ENCODE data around the gene TMEM150C. TPM values are rescaled to one million over a fixed set of nuclear protein-coding genes. Genes with fewer than 3 reads are reported as not detected.

The TMEM150C gene
- polyA plus RNA-seq, 1 donor from 2014 or later: 4.9 TPM

GRCh38 chr4:82528074-82528473 is 33.7 kb downstream of the TMEM150C start:
- H3F3A ChIP-seq (ENCODE audit: insufficient read depth, low read length, poor library complexity, severe bottlenecking): no peaks in the 10 kb centered on the region
- no peak for TF ChIP-seq RAD21 (conservative IDR thresholded peaks at IDR 0.05)
- no peak for TF ChIP-seq MXI1 (conservative IDR thresholded peaks at IDR 0.05; ENCODE audit: poor library complexity, severe bottlenecking)
- TF ChIP-seq POLR2AphosphoS5 (IDR thresholded peaks at IDR 0.05): no peak
- no peak for TF ChIP-seq EP300 (conservative IDR thresholded peaks at IDR 0.05; ENCODE audit: poor library complexity, severe bottlenecking)
- no peak for TF ChIP-seq SMC3 (conservative IDR thresholded peaks at IDR 0.05; ENCODE audit: poor library complexity)
- TF ChIP-seq EZH2 (IDR thresholded peaks at IDR 0.05; ENCODE audit: borderline replicate concordance, insufficient read depth, low read length, poor library complexity, severe bottlenecking): no peak
- TF ChIP-seq TAF1 (IDR thresholded peaks at IDR 0.05; ENCODE audit: low read depth): no peak

DNA sequence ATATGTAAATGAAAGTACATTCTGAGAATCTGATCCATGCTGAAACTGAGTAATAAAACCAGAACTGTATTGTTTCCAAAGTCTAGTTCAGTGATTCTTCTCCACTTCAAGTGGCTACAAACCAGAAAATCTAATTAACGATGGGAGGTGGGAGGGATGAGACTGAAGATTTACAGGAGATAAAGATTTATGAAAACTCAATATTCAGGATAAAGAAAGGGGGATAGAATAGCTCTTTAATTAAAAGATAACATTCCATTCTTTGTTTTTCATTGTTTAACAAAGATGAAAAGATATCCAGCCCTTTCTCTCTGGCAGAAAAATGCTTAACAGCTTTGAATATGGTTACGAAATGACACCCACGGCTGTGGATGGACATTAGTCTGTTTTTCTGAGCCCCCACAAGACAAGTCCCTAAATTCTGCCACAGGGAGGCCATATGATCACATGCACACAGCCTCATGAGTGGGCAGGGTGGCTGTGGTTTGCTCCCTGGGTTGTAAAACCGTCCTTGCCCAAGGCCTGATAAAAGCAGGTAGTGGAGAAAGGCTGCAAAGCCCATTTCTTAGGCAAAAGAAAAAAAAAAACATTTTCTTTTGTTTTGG is 36.4 kb downstream of the TMEM150C start:
- H3K27ac ChIP-seq (ENCODE audit: low read length): no peak overlapping the region
- no peaks in the 10 kb centered on the region for H3K9me3 ChIP-seq (ENCODE audit: low read length)
- no peak overlapping the region for H2AFZ ChIP-seq (ENCODE audit: low read depth, low read length)
- H3K9me2 ChIP-seq (ENCODE audit: insufficient read depth, low read length): no peaks in the 10 kb centered on the region
- H3K9ac ChIP-seq (ENCODE audit: low read length): no peak overlapping the region
- no peaks in the 10 kb centered on the region for H3K79me2 ChIP-seq (replicated peaks; ENCODE audit: insufficient read depth, low read length)
- H3K4me3 ChIP-seq (ENCODE audit: low read length): no peak overlapping the region
- H3K36me3 ChIP-seq (ENCODE audit: insufficient read depth, low read length): no peaks in the 10 kb centered on the region
- no peaks in the 10 kb centered on the region for H4K20me1 ChIP-seq (ENCODE audit: insufficient read depth)
- no peaks in the 10 kb centered on the region for H3F3A ChIP-seq (ENCODE audit: insufficient read depth, low read length, poor library complexity, severe bottlenecking)
- no peak for TF ChIP-seq SMC3 (conservative IDR thresholded peaks at IDR 0.05; ENCODE audit: poor library complexity)
- TF ChIP-seq RAD21 (conservative IDR thresholded peaks at IDR 0.05): no peak
- TF ChIP-seq EZH2 (IDR thresholded peaks at IDR 0.05; ENCODE audit: borderline replicate concordance, insufficient read depth, low read length, poor library complexity, severe bottlenecking): no peak
- no peak for TF ChIP-seq REST (IDR thresholded peaks at IDR 0.05; ENCODE audit: borderline replicate concordance)
- TF ChIP-seq POLR2AphosphoS5 (IDR thresholded peaks at IDR 0.05): no peak
- no peak for TF ChIP-seq EP300 (conservative IDR thresholded peaks at IDR 0.05; ENCODE audit: poor library complexity, severe bottlenecking)
- TF ChIP-seq TAF1 (IDR thresholded peaks at IDR 0.05; ENCODE audit: low read depth): no peak
- TF ChIP-seq MXI1 (conservative IDR thresholded peaks at IDR 0.05; ENCODE audit: poor library complexity, severe bottlenecking): no peak
- TF ChIP-seq CTCF (IDR thresholded peaks at IDR 0.05; ENCODE audit: poor library complexity, severe bottlenecking): no peak
- no peak overlapping the region for H3K4me2 ChIP-seq (ENCODE audit: low read length)
- H3K27me3 ChIP-seq (ENCODE audit: insufficient read depth, low read depth, low read length): no peaks in the 10 kb centered on the region

More at GRCh38 chr4:82528074-82528473, 33.7 kb downstream of the TMEM150C start:
- H2AFZ ChIP-seq (ENCODE audit: low read depth, low read length): no peak overlapping the region
- H3K4me2 ChIP-seq (ENCODE audit: low read length): no peak overlapping the region
- no peaks in the 10 kb centered on the region for H4K20me1 ChIP-seq (ENCODE audit: insufficient read depth)
- no peaks in the 10 kb centered on the region for H3K9me3 ChIP-seq (ENCODE audit: low read length)
- no peaks in the 10 kb centered on the region for H3K36me3 ChIP-seq (ENCODE audit: insufficient read depth, low read length)
- no peaks in the 10 kb centered on the region for H3K9me2 ChIP-seq (ENCODE audit: insufficient read depth, low read length)
- no peak overlapping the region for H3K4me3 ChIP-seq (ENCODE audit: low read length)
- H3K79me2 ChIP-seq (replicated peaks; ENCODE audit: insufficient read depth, low read length): no peaks in the 10 kb centered on the region
- no peak overlapping the region for H3K27ac ChIP-seq (ENCODE audit: low read length)
- H3K9ac ChIP-seq (ENCODE audit: low read length): no peak overlapping the region
- H3K27me3 ChIP-seq (ENCODE audit: insufficient read depth, low read depth, low read length): no peaks in the 10 kb centered on the region

Measured in neural cell (in vitro differentiated cells).